ENCODE measurements around the gene DALRD3. TPM values are rescaled to one million over a fixed set of nuclear protein-coding genes. Genes with fewer than 3 reads are reported as not detected.
A peak's percentile ranks its signal among the peaks of the same experiment; 100 is the strongest.

DALRD3 gene
- total and polyA plus RNA-seq, 2 experiments from 2014 or later: 31.0 to 57.7 TPM

DNA sequence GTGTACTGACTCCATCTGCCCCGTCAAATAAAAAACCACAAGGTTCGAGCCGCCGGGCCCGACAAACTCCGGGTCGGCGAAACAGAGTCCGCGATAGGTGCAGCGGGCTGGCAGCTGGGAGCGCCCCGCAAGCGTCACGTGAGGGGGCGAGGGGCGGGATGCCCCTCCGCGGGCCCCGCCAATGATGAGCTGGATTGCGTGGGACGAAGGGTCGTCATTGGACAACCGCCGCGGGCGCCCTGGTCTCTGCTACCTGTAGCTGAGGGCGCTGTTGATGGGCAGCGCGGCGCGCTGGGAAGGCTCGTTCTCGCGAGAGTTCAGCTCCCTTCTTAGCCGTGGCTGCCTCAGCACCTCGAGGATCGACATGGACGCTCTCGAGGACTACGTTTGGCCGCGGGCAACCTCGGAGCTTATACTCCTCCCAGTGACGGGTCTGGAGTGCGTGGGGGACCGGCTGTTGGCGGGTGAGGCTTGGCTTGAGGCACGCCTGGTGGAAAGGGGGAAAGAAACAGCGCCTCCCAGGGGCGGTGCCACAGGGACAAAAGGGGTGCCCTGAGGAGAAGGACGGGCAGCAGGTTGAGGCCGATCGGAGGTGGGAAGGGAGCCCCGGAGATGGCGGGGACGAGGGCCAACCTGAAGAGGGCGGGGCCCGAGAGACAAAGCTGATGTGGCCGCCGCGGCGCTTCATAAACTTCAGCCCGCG lies 11.2 kb downstream of the DALRD3 start, which contains the start of gene WDR6 (continued):
- TF ChIP-seq, protein P1, sequence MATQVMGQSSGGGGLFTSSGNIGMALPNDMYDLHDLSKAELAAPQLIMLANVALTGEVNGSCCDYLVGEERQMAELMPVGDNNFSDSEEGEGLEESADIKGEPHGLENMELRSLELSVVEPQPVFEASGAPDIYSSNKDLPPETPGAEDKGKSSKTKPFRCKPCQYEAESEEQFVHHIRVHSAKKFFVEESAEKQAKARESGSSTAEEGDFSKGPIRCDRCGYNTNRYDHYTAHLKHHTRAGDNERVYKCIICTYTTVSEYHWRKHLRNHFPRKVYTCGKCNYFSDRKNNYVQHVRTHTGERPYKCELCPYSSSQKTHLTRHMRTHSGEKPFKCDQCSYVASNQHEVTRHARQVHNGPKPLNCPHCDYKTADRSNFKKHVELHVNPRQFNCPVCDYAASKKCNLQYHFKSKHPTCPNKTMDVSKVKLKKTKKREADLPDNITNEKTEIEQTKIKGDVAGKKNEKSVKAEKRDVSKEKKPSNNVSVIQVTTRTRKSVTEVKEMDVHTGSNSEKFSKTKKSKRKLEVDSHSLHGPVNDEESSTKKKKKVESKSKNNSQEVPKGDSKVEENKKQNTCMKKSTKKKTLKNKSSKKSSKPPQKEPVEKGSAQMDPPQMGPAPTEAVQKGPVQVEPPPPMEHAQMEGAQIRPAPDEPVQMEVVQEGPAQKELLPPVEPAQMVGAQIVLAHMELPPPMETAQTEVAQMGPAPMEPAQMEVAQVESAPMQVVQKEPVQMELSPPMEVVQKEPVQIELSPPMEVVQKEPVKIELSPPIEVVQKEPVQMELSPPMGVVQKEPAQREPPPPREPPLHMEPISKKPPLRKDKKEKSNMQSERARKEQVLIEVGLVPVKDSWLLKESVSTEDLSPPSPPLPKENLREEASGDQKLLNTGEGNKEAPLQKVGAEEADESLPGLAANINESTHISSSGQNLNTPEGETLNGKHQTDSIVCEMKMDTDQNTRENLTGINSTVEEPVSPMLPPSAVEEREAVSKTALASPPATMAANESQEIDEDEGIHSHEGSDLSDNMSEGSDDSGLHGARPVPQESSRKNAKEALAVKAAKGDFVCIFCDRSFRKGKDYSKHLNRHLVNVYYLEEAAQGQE (IDR thresholded peaks at IDR 0.05; ENCODE audit: unreplicated experiment): no peak
- TF ChIP-seq ZNF114 (CRISPR knock-in tag; IDR thresholded peaks at IDR 0.05): no peak
- TF ChIP-seq, protein P2, sequence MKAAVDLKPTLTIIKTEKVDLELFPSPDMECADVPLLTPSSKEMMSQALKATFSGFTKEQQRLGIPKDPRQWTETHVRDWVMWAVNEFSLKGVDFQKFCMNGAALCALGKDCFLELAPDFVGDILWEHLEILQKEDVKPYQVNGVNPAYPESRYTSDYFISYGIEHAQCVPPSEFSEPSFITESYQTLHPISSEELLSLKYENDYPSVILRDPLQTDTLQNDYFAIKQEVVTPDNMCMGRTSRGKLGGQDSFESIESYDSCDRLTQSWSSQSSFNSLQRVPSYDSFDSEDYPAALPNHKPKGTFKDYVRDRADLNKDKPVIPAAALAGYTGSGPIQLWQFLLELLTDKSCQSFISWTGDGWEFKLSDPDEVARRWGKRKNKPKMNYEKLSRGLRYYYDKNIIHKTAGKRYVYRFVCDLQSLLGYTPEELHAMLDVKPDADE (IDR thresholded peaks at IDR 0.05): peak; percentile 63; the same call in 1 of the 2 replicates

DNA sequence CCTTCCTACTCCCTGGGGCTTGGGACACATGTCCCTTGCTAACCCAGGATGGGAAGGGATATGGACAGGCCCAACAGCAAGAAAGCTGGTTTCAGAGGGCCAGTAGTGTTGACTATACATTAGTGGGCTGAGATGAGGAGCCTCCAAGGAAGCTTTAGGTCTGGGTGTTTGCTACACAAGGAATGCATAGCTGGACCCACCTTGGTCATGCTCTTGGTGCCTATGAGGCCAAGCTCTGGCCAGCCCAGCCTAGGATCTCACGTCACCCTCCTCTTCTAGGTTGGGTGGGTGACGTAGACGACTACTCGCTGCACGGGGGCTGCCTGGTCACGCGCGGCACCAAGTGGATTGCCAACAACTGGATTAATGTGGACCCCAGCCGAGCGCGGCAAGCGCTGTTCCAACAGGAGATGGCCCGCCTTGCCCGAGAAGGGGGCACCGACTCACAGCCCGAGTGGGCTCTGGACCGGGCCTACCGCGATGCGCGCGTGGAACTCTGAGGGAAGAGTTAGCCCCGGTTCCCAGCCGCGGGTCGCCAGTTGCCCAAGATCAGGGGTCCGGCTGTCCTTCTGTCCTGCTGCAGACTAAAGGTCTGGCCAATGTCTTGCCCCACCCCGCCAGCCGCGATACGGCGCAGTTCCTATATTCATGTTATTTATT lies 11.8 kb downstream of the DALRD3 start:
- Histone ChIP-seq H3K27ac (ENCODE audit: low read depth) (no peak overlapping the region), H3K4me1 (ENCODE audit: insufficient read depth) (peaks cover 9% of the 10 kb centered on the region), H3K9me2 (ENCODE audit: insufficient read depth) (no peaks in the 10 kb centered on the region; the same call in 1 of the 2 replicates), H3F3A (replicated peaks; ENCODE audit: low read depth) (0 out of 2 replicates have a peak, but pooled peaks cover 5% of the 10 kb centered on the region), H2AFZ (peak overlapping the region; percentile 63; the same call in 1 of the 2 replicates), H3K4me3 (peak overlapping the region; percentile 99), H3K36me3 (ENCODE audit: insufficient read depth) (peaks cover 3% of the 10 kb centered on the region; the same call in 1 of the 2 replicates), H4K20me1 (replicated peaks; ENCODE audit: insufficient read depth) (peaks cover 23% of the 10 kb centered on the region), H3K27me3 (ENCODE audit: insufficient read depth) (no peaks in the 10 kb centered on the region), H3K79me2 (replicated peaks; ENCODE audit: insufficient read depth) (peaks cover 41% of the 10 kb centered on the region), H3K4me2 (peak overlapping the region; percentile 95)
- DNase-seq (ENCODE audit: low spot score) (peak; percentile 21), ATAC-seq (0 out of 3 replicates have a peak, but pooled peaks have one; percentile 0)
- Mint-ChIP-seq H3K36me3 (ENCODE audit: low read depth) (peaks cover 14% of the 10 kb centered on the region), H3K4me3 (peak overlapping the region; percentile 98), H3K27me3 (ENCODE audit: insufficient read depth, low read depth, poor library complexity) (peaks cover 12% of the 10 kb centered on the region), H3K27ac (peak overlapping the region; percentile 100), H3K4me1 (peaks cover 15% of the 10 kb centered on the region), H3K9me3 (peaks cover 3% of the 10 kb centered on the region; the same call in 2 of the 3 replicates)
- no peak for TF ChIP-seq NANOG (IDR thresholded peaks at IDR 0.05; ENCODE audit: borderline replicate concordance)
- TF ChIP-seq, protein P3, sequence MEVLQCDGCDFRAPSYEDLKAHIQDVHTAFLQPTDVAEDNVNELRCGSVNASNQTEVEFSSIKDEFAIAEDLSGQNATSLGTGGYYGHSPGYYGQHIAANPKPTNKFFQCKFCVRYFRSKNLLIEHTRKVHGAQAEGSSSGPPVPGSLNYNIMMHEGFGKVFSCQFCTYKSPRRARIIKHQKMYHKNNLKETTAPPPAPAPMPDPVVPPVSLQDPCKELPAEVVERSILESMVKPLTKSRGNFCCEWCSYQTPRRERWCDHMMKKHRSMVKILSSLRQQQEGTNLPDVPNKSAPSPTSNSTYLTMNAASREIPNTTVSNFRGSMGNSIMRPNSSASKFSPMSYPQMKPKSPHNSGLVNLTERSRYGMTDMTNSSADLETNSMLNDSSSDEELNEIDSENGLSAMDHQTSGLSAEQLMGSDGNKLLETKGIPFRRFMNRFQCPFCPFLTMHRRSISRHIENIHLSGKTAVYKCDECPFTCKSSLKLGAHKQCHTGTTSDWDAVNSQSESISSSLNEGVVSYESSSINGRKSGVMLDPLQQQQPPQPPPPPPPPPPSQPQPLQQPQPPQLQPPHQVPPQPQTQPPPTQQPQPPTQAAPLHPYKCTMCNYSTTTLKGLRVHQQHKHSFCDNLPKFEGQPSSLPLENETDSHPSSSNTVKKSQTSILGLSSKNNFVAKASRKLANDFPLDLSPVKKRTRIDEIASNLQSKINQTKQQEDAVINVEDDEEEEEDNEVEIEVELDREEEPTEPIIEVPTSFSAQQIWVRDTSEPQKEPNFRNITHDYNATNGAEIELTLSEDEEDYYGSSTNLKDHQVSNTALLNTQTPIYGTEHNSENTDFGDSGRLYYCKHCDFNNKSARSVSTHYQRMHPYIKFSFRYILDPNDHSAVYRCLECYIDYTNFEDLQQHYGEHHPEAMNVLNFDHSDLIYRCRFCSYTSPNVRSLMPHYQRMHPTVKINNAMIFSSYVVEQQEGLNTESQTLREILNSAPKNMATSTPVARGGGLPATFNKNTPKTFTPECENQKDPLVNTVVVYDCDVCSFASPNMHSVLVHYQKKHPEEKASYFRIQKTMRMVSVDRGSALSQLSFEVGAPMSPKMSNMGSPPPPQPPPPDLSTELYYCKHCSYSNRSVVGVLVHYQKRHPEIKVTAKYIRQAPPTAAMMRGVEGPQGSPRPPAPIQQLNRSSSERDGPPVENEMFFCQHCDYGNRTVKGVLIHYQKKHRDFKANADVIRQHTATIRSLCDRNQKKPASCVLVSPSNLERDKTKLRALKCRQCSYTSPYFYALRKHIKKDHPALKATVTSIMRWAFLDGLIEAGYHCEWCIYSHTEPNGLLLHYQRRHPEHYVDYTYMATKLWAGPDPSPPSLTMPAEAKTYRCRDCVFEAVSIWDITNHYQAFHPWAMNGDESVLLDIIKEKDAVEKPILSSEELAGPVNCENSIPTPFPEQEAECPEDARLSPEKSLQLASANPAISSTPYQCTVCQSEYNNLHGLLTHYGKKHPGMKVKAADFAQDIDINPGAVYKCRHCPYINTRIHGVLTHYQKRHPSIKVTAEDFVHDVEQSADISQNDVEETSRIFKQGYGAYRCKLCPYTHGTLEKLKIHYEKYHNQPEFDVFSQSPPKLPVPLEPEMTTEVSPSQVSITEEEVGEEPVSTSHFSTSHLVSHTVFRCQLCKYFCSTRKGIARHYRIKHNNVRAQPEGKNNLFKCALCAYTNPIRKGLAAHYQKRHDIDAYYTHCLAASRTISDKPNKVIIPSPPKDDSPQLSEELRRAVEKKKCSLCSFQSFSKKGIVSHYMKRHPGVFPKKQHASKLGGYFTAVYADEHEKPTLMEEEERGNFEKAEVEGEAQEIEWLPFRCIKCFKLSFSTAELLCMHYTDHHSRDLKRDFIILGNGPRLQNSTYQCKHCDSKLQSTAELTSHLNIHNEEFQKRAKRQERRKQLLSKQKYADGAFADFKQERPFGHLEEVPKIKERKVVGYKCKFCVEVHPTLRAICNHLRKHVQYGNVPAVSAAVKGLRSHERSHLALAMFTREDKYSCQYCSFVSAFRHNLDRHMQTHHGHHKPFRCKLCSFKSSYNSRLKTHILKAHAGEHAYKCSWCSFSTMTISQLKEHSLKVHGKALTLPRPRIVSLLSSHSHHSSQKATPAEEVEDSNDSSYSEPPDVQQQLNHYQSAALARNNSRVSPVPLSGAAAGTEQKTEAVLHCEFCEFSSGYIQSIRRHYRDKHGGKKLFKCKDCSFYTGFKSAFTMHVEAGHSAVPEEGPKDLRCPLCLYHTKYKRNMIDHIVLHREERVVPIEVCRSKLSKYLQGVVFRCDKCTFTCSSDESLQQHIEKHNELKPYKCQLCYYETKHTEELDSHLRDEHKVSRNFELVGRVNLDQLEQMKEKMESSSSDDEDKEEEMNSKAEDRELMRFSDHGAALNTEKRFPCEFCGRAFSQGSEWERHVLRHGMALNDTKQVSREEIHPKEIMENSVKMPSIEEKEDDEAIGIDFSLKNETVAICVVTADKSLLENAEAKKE (CRISPR knock-in tag; IDR thresholded peaks at IDR 0.05): no peak
- TF ChIP-seq, protein P4, sequence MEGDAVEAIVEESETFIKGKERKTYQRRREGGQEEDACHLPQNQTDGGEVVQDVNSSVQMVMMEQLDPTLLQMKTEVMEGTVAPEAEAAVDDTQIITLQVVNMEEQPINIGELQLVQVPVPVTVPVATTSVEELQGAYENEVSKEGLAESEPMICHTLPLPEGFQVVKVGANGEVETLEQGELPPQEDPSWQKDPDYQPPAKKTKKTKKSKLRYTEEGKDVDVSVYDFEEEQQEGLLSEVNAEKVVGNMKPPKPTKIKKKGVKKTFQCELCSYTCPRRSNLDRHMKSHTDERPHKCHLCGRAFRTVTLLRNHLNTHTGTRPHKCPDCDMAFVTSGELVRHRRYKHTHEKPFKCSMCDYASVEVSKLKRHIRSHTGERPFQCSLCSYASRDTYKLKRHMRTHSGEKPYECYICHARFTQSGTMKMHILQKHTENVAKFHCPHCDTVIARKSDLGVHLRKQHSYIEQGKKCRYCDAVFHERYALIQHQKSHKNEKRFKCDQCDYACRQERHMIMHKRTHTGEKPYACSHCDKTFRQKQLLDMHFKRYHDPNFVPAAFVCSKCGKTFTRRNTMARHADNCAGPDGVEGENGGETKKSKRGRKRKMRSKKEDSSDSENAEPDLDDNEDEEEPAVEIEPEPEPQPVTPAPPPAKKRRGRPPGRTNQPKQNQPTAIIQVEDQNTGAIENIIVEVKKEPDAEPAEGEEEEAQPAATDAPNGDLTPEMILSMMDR (conservative IDR thresholded peaks at IDR 0.05; ENCODE audit: low read depth in 2 of 2): no peak

Measured in GM23338 (cell line).